Cardiac muscle cell (in vitro differentiated cells and primary cell): ENCODE measurements around the gene ADCYAP1R1. TPM values are rescaled to one million over a fixed set of nuclear protein-coding genes. Genes with fewer than 3 reads are reported as not detected.

Experiments used
- DNase-seq, 2 donors: peaks; one replicate each; pipeline versions ENCODE4 v3.0.0 to v3.0.0-alpha.2; 2010 to 2017; ENCODE audit warnings: low read depth in 1 of 2, low spot score in 1 of 2
- H3K27ac ChIP-seq: fragments of 200-600 bp; sonication (generic); 2 replicates; pipeline ENCODE4 v1.5.1; 2016
- H3K27me3 ChIP-seq: fragments of 200-600 bp; sonication (generic); 2 replicates; pipeline ENCODE4 v1.6.0; 2016; ENCODE audit warnings: control low read depth
- H3K36me3 ChIP-seq: fragments of 200-600 bp; sonication (generic); 2 replicates; pipeline ENCODE4 v1.5.1; 2016; ENCODE audit warnings: control low read depth
- H3K4me1 ChIP-seq: fragments of 200-600 bp; sonication (generic); 2 replicates; pipeline ENCODE4 v1.8.1; 2017; ENCODE audit warnings: low read depth, mild to moderate bottlenecking, mixed run types
- H3K4me3 ChIP-seq: fragments of 200-600 bp; sonication (generic); 2 replicates; pipeline ENCODE4 v1.5.1; 2016; ENCODE audit warnings: mild to moderate bottlenecking
- H3K9me3 ChIP-seq: fragments of 200-600 bp; sonication (generic); 2 replicates; pipeline ENCODE4 v1.5.1; 2017; ENCODE audit warnings: low read depth, mild to moderate bottlenecking, control low read depth
- CTCF ChIP-seq: IDR thresholded peaks from 2 replicates; pipeline ENCODE4 v1.5.1; 2012; ENCODE audit warnings: low read depth, mild to moderate bottlenecking, low read length
- polyA plus RNA-seq: library from polyadenylated mRNA; unstranded; fragments of >200 nt; fragmentation: Nextera tagmentation; extraction: Ambion mirVana; gene quantifications from 2 replicates; pipeline ENCODE4 v1.2.1, GENCODE V29; 2016
- total RNA-seq: library from RNA; depleted of rRNA; stranded (reverse); fragments of >200 nt; gene quantifications from 2 replicates; pipeline ENCODE4 v1.2.3, GENCODE V29; 2016

The ADCYAP1R1 gene
- total and polyA plus RNA-seq, 2 experiments from 2014 or later, result 0.49 to 4.5 TPM

DNA sequence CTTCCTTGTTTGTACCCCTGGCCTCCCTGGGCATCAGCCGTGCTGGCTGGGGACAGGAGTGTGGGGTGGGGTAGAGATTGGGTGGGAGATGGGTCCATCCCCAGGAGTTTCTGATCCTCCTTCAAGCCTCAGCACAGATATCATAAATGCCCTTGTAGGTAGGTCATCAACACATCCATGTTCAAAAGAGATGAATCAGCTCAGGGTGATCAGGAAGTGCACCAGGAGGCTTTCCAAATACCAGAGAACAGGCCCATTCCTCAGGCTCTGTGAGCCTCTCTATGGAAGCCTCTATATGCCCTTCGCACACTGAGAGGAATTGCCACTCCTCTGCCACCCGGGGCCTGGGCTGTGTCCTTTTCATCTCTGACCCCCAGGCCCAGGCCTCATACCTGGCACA lies 31.9 kb upstream of the ADCYAP1R1 start:
- no peaks in the 10 kb centered on the region for H3K36me3 ChIP-seq
- no peak overlapping the region for H3K4me3 ChIP-seq
- no peaks in the 10 kb centered on the region for H3K9me3 ChIP-seq
- no peak for TF ChIP-seq CTCF
- no peaks in the 10 kb centered on the region for H3K4me1 ChIP-seq
- H3K27me3 ChIP-seq, result no peaks in the 10 kb centered on the region
- H3K27ac ChIP-seq, result no peak overlapping the region
- DNase-seq, result no peak

- TF ChIP-seq CTCF, result no peak
- no peaks in the 10 kb centered on the region for H3K9me3 ChIP-seq
- H3K27me3 ChIP-seq, result no peaks in the 10 kb centered on the region
- no peak for DNase-seq
- no peaks in the 10 kb centered on the region for H3K4me1 ChIP-seq
- H3K27ac ChIP-seq, result no peak overlapping the region
- H3K4me3 ChIP-seq, result no peak overlapping the region
- H3K36me3 ChIP-seq, result no peaks in the 10 kb centered on the region
These were observed 31.5 kb upstream of the ADCYAP1R1 start for GRCh38 chr7:31020652-31021051.

- no peak for DNase-seq
- Histone ChIP-seq H3K36me3 (no peaks in the 10 kb centered on the region), H3K4me1 (no peaks in the 10 kb centered on the region), H3K27ac (no peak overlapping the region), H3K4me3 (no peak overlapping the region), H3K9me3 (no peaks in the 10 kb centered on the region), H3K27me3 (no peaks in the 10 kb centered on the region)
- no peak for TF ChIP-seq CTCF
These were observed 30.0 kb upstream of the ADCYAP1R1 start for GRCh38 chr7:31022117-31022516.

- no peak overlapping the region for H3K27ac ChIP-seq
- DNase-seq, result no peak
- H3K27me3 ChIP-seq, result no peaks in the 10 kb centered on the region
These were observed 29.4 kb upstream of the ADCYAP1R1 start for GRCh38 chr7:31022726-31023125.

GRCh38 chr7:31023877-31024276 lies 28.2 kb upstream of the ADCYAP1R1 start:
- DNase-seq, result no peak
- peaks cover 7% of the 10 kb centered on the region for H3K4me1 ChIP-seq
- no peak overlapping the region for H3K27ac ChIP-seq
- H3K27me3 ChIP-seq, result no peaks in the 10 kb centered on the region
- no peaks in the 10 kb centered on the region for H3K36me3 ChIP-seq
- no peak overlapping the region for H3K4me3 ChIP-seq
- H3K9me3 ChIP-seq, result no peaks in the 10 kb centered on the region
- no peak for TF ChIP-seq CTCF

More at GRCh38 chr7:31022726-31023125, 29.4 kb upstream of the ADCYAP1R1 start:
- H3K4me1 ChIP-seq, result peaks cover 3% of the 10 kb centered on the region
- no peak overlapping the region for H3K4me3 ChIP-seq
- no peaks in the 10 kb centered on the region for H3K9me3 ChIP-seq
- TF ChIP-seq CTCF, result no peak
- H3K36me3 ChIP-seq, result no peaks in the 10 kb centered on the region
